Activated CD4-positive, alpha-beta T cell treated with anti-CD3 and anti-CD28 coated beads, Interleukin-2, amount 10 ng/mL, durations not matched to agents 7 days and 5 days (primary cell): ENCODE results near the gene RPAP2. TPM values are rescaled to one million over a fixed set of nuclear protein-coding genes. Genes with fewer than 3 reads are reported as not detected.
"Not testable (repeated sequence)": the region's sequence is repeated elsewhere in the genome, so short reads cannot be mapped to it uniquely, and the experiment has no call there.

Source experiments
- CTCF ChIA-PET: fragments of 350-600 bp; sonication (Branson Sonifier 250); formaldehyde crosslinking; loops from one replicate; lab custom pipeline; 2021; ENCODE audit warnings: antibody characterized with exemption; lab: Charles Lee
- POLR2A ChIA-PET: fragments of 350-600 bp; sonication (Branson Sonifier 250); formaldehyde crosslinking; loops from one replicate; lab custom pipeline; 2021; ENCODE audit warnings: antibody characterized with exemption; lab: Charles Lee
- DNase-seq: peaks from one replicate; pipeline ENCODE4 v3.0.0-alpha.2; 2020
- H3K27ac Mint-ChIP-seq: one replicate; pipeline ENCODE4 v1.8.0; 2021; ENCODE audit warnings: mild to moderate bottlenecking, moderate library complexity, mixed read lengths
- H3K27me3 Mint-ChIP-seq: one replicate; pipeline ENCODE4 v1.8.0; 2021; ENCODE audit warnings: mixed read lengths
- H3K36me3 Mint-ChIP-seq: one replicate; pipeline ENCODE4 v1.8.0; 2021; ENCODE audit warnings: low read depth, mixed read lengths
- H3K4me1 Mint-ChIP-seq: one replicate; pipeline ENCODE4 v1.8.0; 2021; ENCODE audit warnings: mixed read lengths
- H3K4me3 Mint-ChIP-seq: one replicate; pipeline ENCODE4 v1.8.0; 2021; ENCODE audit warnings: mild to moderate bottlenecking, moderate library complexity, mixed read lengths
- H3K9me3 Mint-ChIP-seq: one replicate; pipeline ENCODE4 v1.8.0; 2021; ENCODE audit warnings: mixed read lengths
- total RNA-seq, 2 experiments: library from RNA; stranded (reverse); gene quantifications; one replicate each; pipeline ENCODE4 v1.2.3, GENCODE V29; 2021

Gene RPAP2
- total RNA-seq, 2 experiments from 2014 or later = 28.1 to 35.3 TPM

GRCh38 chr1:92327794-92328193 is 28.9 kb downstream of the RPAP2 start:
- no peaks in the 10 kb centered on the region for H3K27me3 Mint-ChIP-seq
- no peak overlapping the region for H3K4me3 Mint-ChIP-seq
- peaks cover 41% of the 10 kb centered on the region for H3K9me3 Mint-ChIP-seq
- peaks cover 84% of the 10 kb centered on the region for H3K36me3 Mint-ChIP-seq
- no peak for DNase-seq
- no peak overlapping the region for H3K27ac Mint-ChIP-seq
- ChIA-PET POLR2A (interaction anchor here (0.6 kb wide), 1 partner anchor 183 kb away, joined by 3 read pairs; no protein-coding TSS in a partner anchor), CTCF (interaction anchor here (0.9 to 4.0 kb wide), 5 partner anchors 14 to 85 kb away, joined by 3 to 11 read pairs (median 3); no protein-coding TSS in a partner anchor)
- H3K4me1 Mint-ChIP-seq = peaks cover 31% of the 10 kb centered on the region

GRCh38 chr1:92329347-92330129 is 30.7 kb downstream of the RPAP2 start:
- peaks cover 20% of the 10 kb centered on the region for H3K4me1 Mint-ChIP-seq
- no peaks in the 10 kb centered on the region for H3K27me3 Mint-ChIP-seq
- H3K36me3 Mint-ChIP-seq = peaks cover 84% of the 10 kb centered on the region
- H3K4me3 Mint-ChIP-seq = no peak overlapping the region
- ChIA-PET POLR2A (no interaction called here), CTCF (interaction anchor here (0.6 to 4.0 kb wide), 4 partner anchors 20 to 54 kb away, joined by 3 to 11 read pairs (median 4); no protein-coding TSS in a partner anchor)
- no peak for DNase-seq
- H3K27ac Mint-ChIP-seq = no peak overlapping the region
- H3K9me3 Mint-ChIP-seq = peaks cover 39% of the 10 kb centered on the region

GRCh38 chr1:92333668-92334067 is 34.8 kb downstream of the RPAP2 start:
- H3K36me3 Mint-ChIP-seq = peaks cover 61% of the 10 kb centered on the region
- ChIA-PET POLR2A (no interaction called here), CTCF (no interaction called here)
- no peaks in the 10 kb centered on the region for H3K27me3 Mint-ChIP-seq
- H3K4me3 Mint-ChIP-seq = no peak overlapping the region
- peaks cover 16% of the 10 kb centered on the region for H3K4me1 Mint-ChIP-seq
- no peak for DNase-seq
- peaks cover 9% of the 10 kb centered on the region for H3K9me3 Mint-ChIP-seq
- no peak overlapping the region for H3K27ac Mint-ChIP-seq

- no peak overlapping the region for H3K27ac Mint-ChIP-seq
- H3K4me3 Mint-ChIP-seq = no peak overlapping the region
- H3K36me3 Mint-ChIP-seq = peaks cover 31% of the 10 kb centered on the region
- DNase-seq = no peak
- no peaks in the 10 kb centered on the region for H3K4me1 Mint-ChIP-seq
- no peaks in the 10 kb centered on the region for H3K27me3 Mint-ChIP-seq
- H3K9me3 Mint-ChIP-seq = no peaks in the 10 kb centered on the region
- ChIA-PET POLR2A (no interaction called here), CTCF (no interaction called here)
These were observed 41.3 kb downstream of the RPAP2 start for GRCh38 chr1:92340154-92340553.

GRCh38 chr1:92342401-92342800 is 43.5 kb downstream of the RPAP2 start:
- no peak for DNase-seq
- H3K36me3 Mint-ChIP-seq = peaks cover 30% of the 10 kb centered on the region
- H3K4me3 Mint-ChIP-seq = no peak overlapping the region
- H3K27me3 Mint-ChIP-seq = no peaks in the 10 kb centered on the region
- H3K4me1 Mint-ChIP-seq = no peaks in the 10 kb centered on the region
- POLR2A ChIA-PET = interaction anchor here (0.6 kb wide), 1 partner anchor 577 kb away, joined by 4 read pairs; no protein-coding TSS in a partner anchor
- no peak overlapping the region for H3K27ac Mint-ChIP-seq
- CTCF ChIA-PET = no interaction called here
- no peaks in the 10 kb centered on the region for H3K9me3 Mint-ChIP-seq

GRCh38 chr1:92343061-92343460 is 44.2 kb downstream of the RPAP2 start:
- CTCF ChIA-PET = no interaction called here
- Mint-ChIP-seq H3K4me1 (peaks cover under 1% of the 10 kb centered on the region), H3K9me3 (no peaks in the 10 kb centered on the region), H3K4me3 (no peak overlapping the region), H3K36me3 (peaks cover 33% of the 10 kb centered on the region), H3K27me3 (no peaks in the 10 kb centered on the region), H3K27ac (no peak overlapping the region)
- no peak for DNase-seq
- POLR2A ChIA-PET = no interaction called here

- H3K4me1 Mint-ChIP-seq = peaks cover 8% of the 10 kb centered on the region
- POLR2A ChIA-PET = no interaction called here
- H3K27ac Mint-ChIP-seq = no peak overlapping the region
- no peak for DNase-seq
- H3K36me3 Mint-ChIP-seq = peaks cover 40% of the 10 kb centered on the region
- H3K27me3 Mint-ChIP-seq = no peaks in the 10 kb centered on the region
- CTCF ChIA-PET = no interaction called here
- no peak overlapping the region for H3K4me3 Mint-ChIP-seq
- no peaks in the 10 kb centered on the region for H3K9me3 Mint-ChIP-seq
These were observed 48.2 kb downstream of the RPAP2 start for GRCh38 chr1:92346866-92347640.

- Mint-ChIP-seq H3K36me3 (peaks cover 52% of the 10 kb centered on the region), H3K27me3 (no peaks in the 10 kb centered on the region), H3K4me1 (peaks cover 17% of the 10 kb centered on the region), H3K9me3 (peaks cover 5% of the 10 kb centered on the region), H3K27ac (no peak overlapping the region), H3K4me3 (no peak overlapping the region)
- ChIA-PET POLR2A (no interaction called here), CTCF (interaction anchor here (1.0 kb wide), 1 partner anchor 35 kb away, joined by 3 read pairs; no protein-coding TSS in a partner anchor)
- DNase-seq = no peak
These were observed 54.0 kb downstream of the RPAP2 start for GRCh38 chr1:92352856-92353255.

- H3K9me3 Mint-ChIP-seq = peaks cover 9% of the 10 kb centered on the region
- ChIA-PET CTCF (interaction anchor here (2.3 kb wide), 1 partner anchor 14 kb away, joined by 7 read pairs; no protein-coding TSS in a partner anchor), POLR2A (no interaction called here)
- no peak overlapping the region for H3K4me3 Mint-ChIP-seq
- DNase-seq = no peak
- H3K27me3 Mint-ChIP-seq = no peaks in the 10 kb centered on the region
- H3K4me1 Mint-ChIP-seq = peaks cover 13% of the 10 kb centered on the region
- H3K36me3 Mint-ChIP-seq = peaks cover 50% of the 10 kb centered on the region
- no peak overlapping the region for H3K27ac Mint-ChIP-seq
These were observed 55.4 kb downstream of the RPAP2 start for GRCh38 chr1:92354259-92354658.

GRCh38 chr1:92356956-92357355 is 58.1 kb downstream of the RPAP2 start:
- Mint-ChIP-seq H3K27me3 (no peaks in the 10 kb centered on the region), H3K36me3 (peaks cover 45% of the 10 kb centered on the region), H3K9me3 (peaks cover 9% of the 10 kb centered on the region), H3K4me1 (peaks cover 13% of the 10 kb centered on the region), H3K4me3 (no peak overlapping the region), H3K27ac (no peak overlapping the region)
- ChIA-PET POLR2A (no interaction called here), CTCF (interaction anchor here (1.0 kb wide), 1 partner anchor 8 kb away, joined by 3 read pairs; no protein-coding TSS in a partner anchor)
- no peak for DNase-seq

GRCh38 chr1:92359382-92359781 is 60.5 kb downstream of the RPAP2 start:
- not testable (repeated sequence) for H3K27ac Mint-ChIP-seq, H3K4me3 Mint-ChIP-seq, DNase-seq, H3K27me3 Mint-ChIP-seq, H3K9me3 Mint-ChIP-seq
- CTCF ChIA-PET = interaction anchor here (0.6 kb wide), 1 partner anchor 44 kb away, joined by 3 read pairs; no protein-coding TSS in a partner anchor
- H3K4me1 Mint-ChIP-seq = peaks cover 13% of the 10 kb centered on the region
- peaks cover 30% of the 10 kb centered on the region for H3K36me3 Mint-ChIP-seq
- POLR2A ChIA-PET = interaction anchor here (0.6 kb wide), 1 partner anchor 74 kb away, joined by 6 read pairs; no protein-coding TSS in a partner anchor

- H3K36me3 Mint-ChIP-seq = peaks cover 35% of the 10 kb centered on the region
- H3K27me3 Mint-ChIP-seq = no peaks in the 10 kb centered on the region
- POLR2A ChIA-PET = no interaction called here
- H3K4me1 Mint-ChIP-seq = peaks cover 18% of the 10 kb centered on the region
- CTCF ChIA-PET = interaction anchor here (0.6 kb wide), 1 partner anchor 43 kb away, joined by 3 read pairs; no protein-coding TSS in a partner anchor
- no peak overlapping the region for H3K27ac Mint-ChIP-seq
- H3K9me3 Mint-ChIP-seq = peaks cover 4% of the 10 kb centered on the region
- H3K4me3 Mint-ChIP-seq = no peak overlapping the region
- DNase-seq = no peak
These were observed 61.1 kb downstream of the RPAP2 start for GRCh38 chr1:92359986-92360385.
